K562 (cell line): ENCODE measurements around the gene MYL11. TPM values are rescaled to one million over a fixed set of nuclear protein-coding genes. Genes with fewer than 3 reads are reported as not detected.

Experiments used
- AFF1 ChIP-seq, 2 experiments: fragments of 450-650 bp; IDR thresholded peaks; 2 replicates each; pipeline ENCODE4 v1.6.1; 2018; ENCODE audit warnings: mild to moderate bottlenecking in 2 of 2, low read depth in 1 of 2; ENCODE audit not compliant: partially characterized antibody in 2 of 2
- BHLHE40 ChIP-seq: IDR thresholded peaks from 2 replicates; pipeline ENCODE4 v1.6.1; 2011; ENCODE audit warnings: low read length, improper control_type of control experiment
- BRD9 ChIP-seq: fragments of 450-650 bp; IDR thresholded peaks from 2 replicates; pipeline ENCODE4 v1.6.1; 2018; ENCODE audit warnings: low read depth; ENCODE audit not compliant: partially characterized antibody
- CBFB ChIP-seq: sonication (generic); formaldehyde crosslinking; IDR thresholded peaks from 2 replicates; pipeline ENCODE4 v1.4.0; 2020; ENCODE audit warnings: mild to moderate bottlenecking, missing genetic modification reagents
- CXXC5 ChIP-seq: fragments of 250-450 bp; sonication (Bioruptor Pico); IDR thresholded peaks from 2 replicates; pipeline ENCODE4 v1.8.0; 2022; ENCODE audit warnings: inconsistent platforms, mild to moderate bottlenecking, moderate library complexity
- EP400 ChIP-seq: fragments of 450-650 bp; IDR thresholded peaks from 2 replicates; pipeline ENCODE4 v1.6.1; 2017; ENCODE audit warnings: antibody characterized with exemption, mild to moderate bottlenecking, moderate library complexity
- ETV1 ChIP-seq: fragments of 450-650 bp; conservative IDR thresholded peaks from 2 replicates; pipeline ENCODE4 v1.6.1; 2016; ENCODE audit warnings: missing genetic modification characterization, control low read depth, low read depth, missing compliant biosample characterization
- FOSL1 ChIP-seq: fragments of 200-800 bp; sonication (Bioruptor generic); conservative IDR thresholded peaks from 2 replicates; pipeline ENCODE4 v1.6.1; 2016; ENCODE audit warnings: missing genetic modification characterization, missing compliant biosample characterization
- GABPB1 ChIP-seq: sonication (generic); formaldehyde crosslinking; IDR thresholded peaks from 2 replicates; pipeline ENCODE4 v1.8.0; 2022; ENCODE audit warnings: mild to moderate bottlenecking, missing genetic modification reagents
- GTF2A2 ChIP-seq: IDR thresholded peaks from 2 replicates; pipeline ENCODE4 v1.6.1; 2016; ENCODE audit warnings: mild to moderate bottlenecking, missing genetic modification characterization, missing compliant biosample characterization
- HDAC2 ChIP-seq: fragments of 450-650 bp; IDR thresholded peaks from 2 replicates; pipeline ENCODE4 v1.6.1; 2016; ENCODE audit warnings: mild to moderate bottlenecking
- HMGN3 ChIP-seq: IDR thresholded peaks from 2 replicates; pipeline ENCODE4 v1.6.1; 2011; ENCODE audit warnings: borderline replicate concordance, low read depth, mild to moderate bottlenecking, mixed read lengths, low read length; ENCODE audit not compliant: insufficient read length; ENCODE audit errors: extremely low read depth
- JUND ChIP-seq, 2 experiments: IDR thresholded peaks; 2 replicates in 1 of 2; 3 replicates in 1 of 2; pipeline ENCODE4 v1.6.1; 2011; ENCODE audit warnings: borderline replicate concordance in 2 of 2, low read depth in 2 of 2, low read length in 2 of 2, improper control_type of control experiment in 1 of 2, missing biosample characterization in 1 of 2, missing genetic modification characterization in 1 of 2, missing genetic modification reagents in 1 of 2
- KLF10 ChIP-seq: fragments of 250-450 bp; sonication (Bioruptor Pico); IDR thresholded peaks from 2 replicates; pipeline ENCODE4 v1.6.1; 2021; ENCODE audit warnings: matching md5 sums
- KLF6 ChIP-seq: fragments of 250-450 bp; sonication (Bioruptor Pico); IDR thresholded peaks from 2 replicates; pipeline ENCODE4 v1.4.0; 2020; ENCODE audit warnings: mild to moderate bottlenecking, moderate library complexity, borderline replicate concordance
- L3MBTL2 ChIP-seq: fragments of 450-650 bp; IDR thresholded peaks from 2 replicates; pipeline ENCODE4 v1.6.1; 2016; ENCODE audit warnings: mild to moderate bottlenecking, moderate library complexity
- NBN ChIP-seq: fragments of 450-650 bp; IDR thresholded peaks from 2 replicates; pipeline ENCODE4 v1.6.1; 2016; ENCODE audit warnings: low read depth, mild to moderate bottlenecking
- NR2C2 ChIP-seq, 2 experiments: fragments of 200-800 bp in 1 of 2; sonication (Bioruptor generic) in 1 of 2; sonication (generic) in 1 of 2; formaldehyde crosslinking in 1 of 2; IDR thresholded peaks; 2 replicates each; pipeline versions ENCODE4 v1.6.1 to v1.8.0; 2016 to 2022; ENCODE audit warnings: mild to moderate bottlenecking in 1 of 2, missing compliant biosample characterization in 1 of 2, missing genetic modification characterization in 1 of 2, missing genetic modification reagents in 1 of 2
- PYGO2 ChIP-seq: fragments of 450-650 bp; IDR thresholded peaks from 2 replicates; pipeline ENCODE4 v1.6.1; 2016; ENCODE audit warnings: mild to moderate bottlenecking, missing genetic modification characterization, moderate library complexity, missing compliant biosample characterization
- SAP30 ChIP-seq: fragments of 200-600 bp; sonication (generic); IDR thresholded peaks from 2 replicates; pipeline ENCODE4 v1.6.1; 2012; ENCODE audit warnings: borderline replicate concordance, low read depth, mild to moderate bottlenecking, moderate library complexity, low read length, control low read depth, inconsistent platforms; ENCODE audit not compliant: insufficient read depth, poor library complexity, severe bottlenecking
- SIX5 ChIP-seq, 2 experiments: IDR thresholded peaks; 2 replicates each; pipeline ENCODE4 v1.6.1; 2011; ENCODE audit warnings: low read length in 2 of 2, borderline replicate concordance in 1 of 2, low read depth in 1 of 2, mild to moderate bottlenecking in 1 of 2, moderate library complexity in 1 of 2; ENCODE audit not compliant: insufficient read depth in 1 of 2
- TBP ChIP-seq: optimal IDR thresholded peaks from 2 replicates; pipeline ENCODE3; 2011; ENCODE audit warnings: low read depth, low read length, improper control_type of control experiment
- WHSC1 ChIP-seq: IDR thresholded peaks from one replicate; pipeline ENCODE4 v1.6.1; 2012; ENCODE audit warnings: low read length, control low read depth, inconsistent platforms
- ZKSCAN8 ChIP-seq: fragments of 200-800 bp; sonication (Bioruptor generic); IDR thresholded peaks from 2 replicates; pipeline ENCODE4 v1.6.1; 2016; ENCODE audit warnings: missing genetic modification characterization, missing compliant biosample characterization
- polyA plus RNA-seq, 8 experiments: library from polyadenylated mRNA; depleted of rRNA in 4 of 8; stranded (reverse) in 5 of 8; unstranded in 3 of 8; fragments of >200 nt; fragmentation: Nextera tagmentation in 2 of 8; fragmentation: Illumina TruSeq in 1 of 8; extraction: Ambion mirVana in 2 of 8; extraction: Trizol in 1 of 8; gene quantifications; 2 replicates each; pipeline versions ENCODE4 v1.2.1 to v1.2.3, GENCODE V29; 2011 to 2014; ENCODE audit warnings: inconsistent platforms in 1 of 8, missing spikeins in 1 of 8
- total RNA-seq, 7 experiments: library from RNA; depleted of rRNA in 6 of 7; stranded (reverse); fragments of >200 nt in 6 of 7; fragmentation: Illumina TruSeq in 2 of 7; extraction: Trizol in 2 of 7; gene quantifications; 2 replicates each; pipeline versions ENCODE4 v1.2.1 to v1.2.3, GENCODE V29; 2011 to 2021; ENCODE audit warnings: low replicate concordance in 1 of 7

The MYL11 gene
- total and polyA plus RNA-seq, 9 of the 15 experiments (the other 6 are each of a cell fraction or from before 2014, with no cell fraction given): 0.31 to 1.5 (median 0.73) TPM; not detected in 4

- no peak for TF ChIP-seq SIX5 (IDR thresholded peaks at IDR 0.05; ENCODE audit: borderline replicate concordance in 1 of 2, insufficient read depth in 1 of 2, low read depth in 1 of 2, low read length in 2 of 2)
- peak in 1 of 2 experiments; percentile 40 for TF ChIP-seq AFF1 (IDR thresholded peaks at IDR 0.05; ENCODE audit: low read depth in 1 of 2, partially characterized antibody in 2 of 2)
- TF ChIP-seq L3MBTL2: peak; percentile 97
- TF ChIP-seq HMGN3: peak; percentile 86
- peak; percentile 70 for TF ChIP-seq JUND (IDR thresholded peaks at IDR 0.05; ENCODE audit: borderline replicate concordance, low read depth, low read length)
- TF ChIP-seq JUND (tag; IDR thresholded peaks at IDR 0.05; ENCODE audit: borderline replicate concordance, low read depth, low read length): peak; percentile 57; the same call in 2 of the 3 replicates
- no peak for TF ChIP-seq BRD9
- TF ChIP-seq EP400: peak; percentile 98
- TF ChIP-seq NR2C2 (CRISPR knock-in tag; IDR thresholded peaks at IDR 0.05): no peak
- 0 out of 2 replicates have a peak, but pooled peaks have one; percentile 24 for TF ChIP-seq NR2C2 (tag; IDR thresholded peaks at IDR 0.05)
- no peak for TF ChIP-seq ETV1
- peak; percentile 78 for TF ChIP-seq FOSL1 (tag)
- TF ChIP-seq KLF6: peak; percentile 62
- no peak for TF ChIP-seq ZKSCAN8 (CRISPR knock-in tag)
- TF ChIP-seq BHLHE40: peak; percentile 83
- peak; percentile 86 for TF ChIP-seq CXXC5 (CRISPR knock-in tag)
- no peak for TF ChIP-seq KLF10 (CRISPR knock-in tag)
- peak; percentile 66 for TF ChIP-seq TBP
- TF ChIP-seq PYGO2 (tag): no peak
- peak; percentile 95 for TF ChIP-seq SAP30
- peak; percentile 96 for TF ChIP-seq HDAC2
- TF ChIP-seq WHSC1: no peak
- 0 out of 2 replicates have a peak, but pooled peaks have one; percentile 41 for TF ChIP-seq GTF2A2
- peak; percentile 21; the same call in 1 of the 2 replicates for TF ChIP-seq GABPB1
- TF ChIP-seq CBFB (CRISPR knock-in tag): 0 out of 2 replicates have a peak, but pooled peaks have one; percentile 35
- TF ChIP-seq NBN: peak; percentile 57; the same call in 1 of the 2 replicates
These were observed 32.7 kb downstream of the MYL11 start, which contains the start of gene ZNF771 (continued) for GRCh38 chr16:30407102-30407803.
